Gastroesophageal sphincter (tissue), 4 donors: ENCODE measurements around the gene VIPR1. TPM values are rescaled to one million over a fixed set of nuclear protein-coding genes. Genes with fewer than 3 reads are reported as not detected.

Experiments
- ATAC-seq: fragments of 150-250 bp; one replicate; pipeline ENCODE4 v1.9.1; 2016; ENCODE audit warnings: mild to moderate bottlenecking, moderate library complexity
- H3K27ac ChIP-seq, 4 donors: fragments of 200-600 bp; sonication (generic) in 3 of 4; 1 replicate in 3 of 4; 2 replicates in 1 of 4; pipeline ENCODE4 v1.5.1; 2016 to 2019
- H3K27me3 ChIP-seq: fragments of 200-600 bp; sonication (generic); one replicate; pipeline ENCODE4 v1.5.1; 2019
- H3K36me3 ChIP-seq, 2 donors: fragments of 200-600 bp; sonication (generic); one replicate each; pipeline ENCODE4 v1.5.1; 2019; ENCODE audit warnings: control low read depth in 1 of 2
- H3K4me1 ChIP-seq, 3 donors: fragments of 200-600 bp; sonication (generic); 1 replicate in 2 of 3; 2 replicates in 1 of 3; pipeline ENCODE4 v1.5.1; 2016 to 2019; ENCODE audit warnings: control low read depth in 2 of 3
- H3K4me3 ChIP-seq, 2 donors: fragments of 200-600 bp; sonication (generic); one replicate each; pipeline ENCODE4 v1.5.1; 2019; ENCODE audit warnings: mild to moderate bottlenecking in 1 of 2, moderate library complexity in 1 of 2
- H3K9me3 ChIP-seq, 3 donors: fragments of 200-600 bp; sonication (generic); one replicate each; pipeline ENCODE4 v1.5.1; 2017 to 2019; ENCODE audit warnings: control low read depth in 2 of 3
- CTCF ChIP-seq, 4 experiments: fragments of 200-600 bp in 2 of 4; fragments of 450-650 bp in 2 of 4; sonication (generic) in 1 of 4; IDR thresholded peaks; one replicate each; pipeline ENCODE4 v1.5.1; 2017 to 2019; ENCODE audit warnings: antibody characterized with exemption in 4 of 4, mild to moderate bottlenecking in 2 of 4, moderate library complexity in 2 of 4
- EP300 ChIP-seq: sonication (generic); formaldehyde crosslinking; IDR thresholded peaks from one replicate; pipeline ENCODE4 v1.6.1; 2017; ENCODE audit warnings: antibody characterized with exemption, mild to moderate bottlenecking
- POLR2A ChIP-seq, 2 donors: fragments of 450-650 bp; IDR thresholded peaks; one replicate each; pipeline ENCODE4 v1.6.1; 2017; ENCODE audit warnings: antibody characterized with exemption in 2 of 2, mild to moderate bottlenecking in 2 of 2, moderate library complexity in 1 of 2
- POLR2AphosphoS5 ChIP-seq: sonication (generic); formaldehyde crosslinking; IDR thresholded peaks from one replicate; pipeline ENCODE4 v1.6.1; 2017; ENCODE audit warnings: antibody characterized with exemption
- WGBS, 2 donors: methylation state at CpG; one replicate each; pipeline ENCODE4 v1.1.5; 2018; ENCODE audit warnings: low coverage in 1 of 2; 5-methylcytosine and 5-hydroxymethylcytosine counted together
- total RNA-seq, 4 donors: library from RNA; depleted of rRNA; stranded (reverse); fragments of >200 nt; gene quantifications; one replicate each; pipeline ENCODE4 v1.1.0, GENCODE V29; 2016

VIPR1 gene
- total RNA-seq, 4 donors from 2014 or later = 3.8 to 9.5 (median 5.9) TPM

- no peak for TF ChIP-seq POLR2A (IDR thresholded peaks at IDR 0.05)
- TF ChIP-seq EP300 = no peak
- TF ChIP-seq CTCF (IDR thresholded peaks at IDR 0.05) = no peak
- TF ChIP-seq POLR2AphosphoS5 = no peak
- H3K36me3 ChIP-seq = no peaks in the 10 kb centered on the region
- 86 to 90% methylated on average over 1 to 2 of the region's 4 CpGs for WGBS, 2 donors
- no peaks in the 10 kb centered on the region for H3K4me1 ChIP-seq
- H3K27ac ChIP-seq = no peak overlapping the region
- no peak overlapping the region for H3K4me3 ChIP-seq
- H3K27me3 ChIP-seq = no peaks in the 10 kb centered on the region
- no peak for ATAC-seq
- H3K9me3 ChIP-seq = no peaks in the 10 kb centered on the region
These were observed 22.8 kb downstream of the VIPR1 start for GRCh38 chr3:42525212-42525611.

- no peak overlapping the region for H3K27ac ChIP-seq
- H3K4me3 ChIP-seq = no peak overlapping the region
- no peaks in the 10 kb centered on the region for H3K27me3 ChIP-seq
- no peak for ATAC-seq
- H3K36me3 ChIP-seq = no peaks in the 10 kb centered on the region
- no peaks in the 10 kb centered on the region for H3K9me3 ChIP-seq
- TF ChIP-seq POLR2AphosphoS5 (no peak), EP300 (no peak), POLR2A (IDR thresholded peaks at IDR 0.05) (no peak), CTCF (IDR thresholded peaks at IDR 0.05) (no peak)
- no peaks in the 10 kb centered on the region for H3K4me1 ChIP-seq
- no CpG with 5 or more reads among the region's 13 CpGs for WGBS, 2 donors
These were observed 23.4 kb downstream of the VIPR1 start for GRCh38 chr3:42525736-42526345.

- H3K4me3 ChIP-seq = no peak overlapping the region
- H3K27me3 ChIP-seq = no peaks in the 10 kb centered on the region
- H3K27ac ChIP-seq = no peak overlapping the region
- no peaks in the 10 kb centered on the region for H3K36me3 ChIP-seq
- H3K4me1 ChIP-seq = no peaks in the 10 kb centered on the region
- no peaks in the 10 kb centered on the region for H3K9me3 ChIP-seq
- 79% methylated on average over 2 of the region's 15 CpGs; no CpG with 5 or more reads in 1 of the 2 donors for WGBS, 2 donors
- ATAC-seq = no peak
- no peak for TF ChIP-seq CTCF (IDR thresholded peaks at IDR 0.05)
- no peak for TF ChIP-seq POLR2A (IDR thresholded peaks at IDR 0.05)
- no peak for TF ChIP-seq POLR2AphosphoS5
- TF ChIP-seq EP300 = no peak
These were observed 24.3 kb downstream of the VIPR1 start for GRCh38 chr3:42526616-42527367.

- no peak for ATAC-seq
- WGBS, 2 donors = 90% methylated on average over 7 of the region's 11 CpGs; no CpG with 5 or more reads in 1 of the 2 donors
- no peak overlapping the region for H3K4me3 ChIP-seq
- TF ChIP-seq POLR2A (IDR thresholded peaks at IDR 0.05) (no peak), CTCF (IDR thresholded peaks at IDR 0.05) (no peak), EP300 (no peak), POLR2AphosphoS5 (no peak)
- no peaks in the 10 kb centered on the region for H3K9me3 ChIP-seq
- H3K4me1 ChIP-seq = no peaks in the 10 kb centered on the region
- H3K36me3 ChIP-seq = no peaks in the 10 kb centered on the region
- no peak overlapping the region for H3K27ac ChIP-seq
- H3K27me3 ChIP-seq = no peaks in the 10 kb centered on the region
These were observed 25.0 kb downstream of the VIPR1 start for GRCh38 chr3:42527368-42527917.
